K562 (cell line): ENCODE results near the gene PSMD8. TPM values are rescaled to one million over a fixed set of nuclear protein-coding genes. Genes with fewer than 3 reads are reported as not detected.

Experiments
- ATAC-seq: fragments of 200-7000 bp; cut with Tn5 transposase; 3 replicates; pipeline ENCODE4 v1.9.1; 2020; ENCODE audit warnings: moderate library complexity
- BruUV-seq: library from RNA; stranded (reverse); fragments of 400-500 nt; replicated peaks from 2 replicates; lab custom pipeline; 2021; lab: Mats Ljungman, UMichigan
- CTCF ChIA-PET: fragments of 300-600 bp; formaldehyde crosslinking; extraction: SDS; loops from one replicate; lab custom pipeline; 2021; ENCODE audit warnings: low intra/inter-chr PET ratio; lab: Yijun Ruan, JAX
- POLR2A ChIA-PET: fragments of 300-600, 350-650 bp; sonication (Branson Sonifier 250); formaldehyde crosslinking; extraction: SDS; loops from one replicate; lab custom pipeline; 2021; ENCODE audit warnings: antibody characterized with exemption, inconsistent platforms; lab: Yijun Ruan, JAX
- DNase-seq, 4 experiments: peaks; one replicate each; pipeline versions ENCODE4 v3.0.0 to v3.0.0-alpha.2; 2011 to 2018; ENCODE audit warnings: low spot score in 3 of 4, mixed read lengths in 3 of 4; ENCODE audit errors: extremely low read depth in 1 of 4
- FAIRE-seq: peaks from 2 replicates; lab custom pipeline; 2011; peaks lifted over from hg19 to GRCh38; lab: Jason Lieb, UNC
- H2AFZ ChIP-seq: 2 replicates; pipeline ENCODE4 v1.6.0; 2011; ENCODE audit warnings: low read depth, low read length, control low read depth, inconsistent platforms
- H3K27ac ChIP-seq: fragments of 200-600 bp; 3 replicates; pipeline ENCODE4 v1.8.0; 2011; ENCODE audit warnings: low read depth, mild to moderate bottlenecking, control low read depth, inconsistent platforms, low read length, moderate library complexity, mixed read lengths; ENCODE audit errors: extremely low read depth
- H3K27me3 ChIP-seq, 2 experiments: fragments of 300-600 bp in 1 of 2; 2 replicates in 1 of 2; 3 replicates in 1 of 2; pipeline versions ENCODE4 v1.6.0 to v1.8.0; 2011; ENCODE audit warnings: inconsistent platforms in 2 of 2, low read length in 2 of 2, mild to moderate bottlenecking in 1 of 2, mixed read lengths in 1 of 2, moderate library complexity in 1 of 2; ENCODE audit not compliant: control insufficient read depth in 2 of 2, insufficient read depth in 2 of 2
- H3K36me3 ChIP-seq: fragments of 300-600 bp; 3 replicates; pipeline ENCODE4 v1.8.0; 2011; ENCODE audit warnings: mild to moderate bottlenecking, low read length, inconsistent platforms; ENCODE audit not compliant: control insufficient read depth, insufficient read depth
- H3K4me1 ChIP-seq, 2 experiments: fragments of 200-600 bp in 1 of 2; replicated peaks in 1 of 2; 2 replicates in 1 of 2; 3 replicates in 1 of 2; pipeline versions ENCODE4 v1.5.1 to v1.8.0; 2011; ENCODE audit warnings: inconsistent platforms in 2 of 2, low read length in 2 of 2, mild to moderate bottlenecking in 1 of 2, mixed read lengths in 1 of 2, moderate library complexity in 1 of 2; ENCODE audit not compliant: control insufficient read depth in 2 of 2, insufficient read depth in 2 of 2
- H3K4me2 ChIP-seq: 2 replicates; pipeline ENCODE4 v1.6.1; 2011; ENCODE audit warnings: low read length, control low read depth, inconsistent platforms, mixed read lengths; ENCODE audit not compliant: insufficient read depth
- H3K4me3 ChIP-seq: fragments of 200-600 bp; sonication (generic), shearing (Covaris generic); 2 replicates; pipeline ENCODE4 v1.5.1; 2016; ENCODE audit warnings: control low read depth, inconsistent platforms
- H3K79me2 ChIP-seq: fragments of 200-600 bp; 3 replicates; pipeline ENCODE4 v1.8.0; 2011; ENCODE audit warnings: low read length, inconsistent platforms; ENCODE audit not compliant: control insufficient read depth, insufficient read depth
- H3K9ac ChIP-seq, 2 experiments: 2 replicates each; pipeline versions ENCODE4 v1.6.0 to v1.6.1; 2011; ENCODE audit warnings: low read depth in 2 of 2, low read length in 2 of 2, control low read depth in 1 of 2, inconsistent platforms in 1 of 2, mild to moderate bottlenecking in 1 of 2, mixed read lengths in 1 of 2; ENCODE audit not compliant: insufficient read depth in 1 of 2
- H3K9me1 ChIP-seq: one replicate; pipeline ENCODE4 v1.6.0; 2011; ENCODE audit warnings: inconsistent platforms, mild to moderate bottlenecking, low read length, moderate library complexity; ENCODE audit not compliant: control insufficient read depth, insufficient read depth
- H3K9me3 ChIP-seq: replicated peaks from 2 replicates; pipeline ENCODE4 v1.5.1; 2011; ENCODE audit warnings: low read depth, low read length, inconsistent platforms; ENCODE audit not compliant: control insufficient read depth, insufficient read depth
- H4K20me1 ChIP-seq: replicated peaks from 2 replicates; pipeline ENCODE4 v1.6.1; 2011; ENCODE audit warnings: low read length, inconsistent platforms, mixed read lengths; ENCODE audit not compliant: control insufficient read depth, insufficient read depth
- BRCA1 ChIP-seq, 2 experiments: fragments of 450-650 bp in 1 of 2; sonication (generic) in 1 of 2; formaldehyde crosslinking in 1 of 2; IDR thresholded peaks; 2 replicates each; pipeline versions ENCODE4 v1.5.0 to v1.6.1; 2017 to 2020; ENCODE audit warnings: mild to moderate bottlenecking in 1 of 2, missing genetic modification reagents in 1 of 2
- KDM1A ChIP-seq, 2 experiments: fragments of 450-650 bp; IDR thresholded peaks; 2 replicates each; pipeline ENCODE4 v1.6.1; 2016; ENCODE audit warnings: mild to moderate bottlenecking in 2 of 2
- KLF10 ChIP-seq: fragments of 250-450 bp; sonication (Bioruptor Pico); IDR thresholded peaks from 2 replicates; pipeline ENCODE4 v1.6.1; 2021; ENCODE audit warnings: matching md5 sums
- POLR2AphosphoS2 ChIP-seq: IDR thresholded peaks from 2 replicates; pipeline ENCODE4 v1.6.1; 2012; ENCODE audit warnings: low read length, improper control_type of control experiment
- POU5F1 ChIP-seq: fragments of 150-350 bp; IDR thresholded peaks from 2 replicates; pipeline ENCODE4 v1.6.1; 2014; ENCODE audit warnings: borderline replicate concordance, low read length, low read depth, mild to moderate bottlenecking; ENCODE audit not compliant: partially characterized antibody
- ZNF184 ChIP-seq: sonication (generic); formaldehyde crosslinking; IDR thresholded peaks from 2 replicates; pipeline ENCODE4 v1.5.0; 2020; ENCODE audit warnings: missing genetic modification reagents
- whole genome bisulfite sequencing: fragments of 100-300 bp; shearing (Covaris generic); methylation state at CpG from one replicate; pipeline ENCODE4 v1.1.6; 2016; ENCODE audit warnings: low coverage, mixed read lengths; ENCODE audit not compliant: insufficient coverage; ENCODE audit errors: missing lambda C conversion rate; 5-methylcytosine and 5-hydroxymethylcytosine counted together
- in situ Hi-C: fragments of 300-500 bp; cut with MboI; formaldehyde crosslinking; loops from 4 replicates; pipeline ENCODE4 v1.15.0; 2018; ENCODE audit warnings: inconsistent platforms, mixed read lengths
- intact Hi-C: fragments of 100-400 bp; cut with micrococcal nuclease; formaldehyde crosslinking; loops from 2 replicates; pipeline ENCODE4 v1.14.2; 2022
- polyA plus RNA-seq, 8 experiments: library from polyadenylated mRNA; depleted of rRNA in 4 of 8; stranded (reverse) in 5 of 8; unstranded in 3 of 8; fragments of >200 nt; fragmentation: Nextera tagmentation in 2 of 8; fragmentation: Illumina TruSeq in 1 of 8; extraction: Ambion mirVana in 2 of 8; extraction: Trizol in 1 of 8; gene quantifications; 2 replicates each; pipeline versions ENCODE4 v1.2.1 to v1.2.3, GENCODE V29; 2011 to 2014; ENCODE audit warnings: inconsistent platforms in 1 of 8, missing spikeins in 1 of 8
- total RNA-seq, 7 experiments: library from RNA; depleted of rRNA in 6 of 7; stranded (reverse); fragments of >200 nt in 6 of 7; fragmentation: Illumina TruSeq in 2 of 7; extraction: Trizol in 2 of 7; gene quantifications; 2 replicates each; pipeline versions ENCODE4 v1.2.1 to v1.2.3, GENCODE V29; 2011 to 2021; ENCODE audit warnings: low replicate concordance in 1 of 7

Gene PSMD8
- total and polyA plus RNA-seq, 9 of the 15 experiments (the other 6 are each of a cell fraction or from before 2014, with no cell fraction given) = 130 to 583 (median 315) TPM

- Histone ChIP-seq H3K9ac (no peak overlapping the region), H3K36me3 (no peaks in the 10 kb centered on the region), H3K4me1 (peaks cover 6 to 27% of the 10 kb centered on the region in 2 experiments; a peak in 4 of 5 replicates), H3K27me3 (no peaks in the 10 kb centered on the region), H3K9me1 (no peaks in the 10 kb centered on the region), H3K4me3 (no peak overlapping the region), H3K4me2 (no peak overlapping the region), H4K20me1 (no peaks in the 10 kb centered on the region), H3K9me3 (0 out of 2 replicates have a peak, but pooled peaks cover 2% of the 10 kb centered on the region), H2AFZ (no peak overlapping the region), H3K79me2 (peaks cover 14% of the 10 kb centered on the region; the same call in 2 of the 3 replicates), H3K27ac (no peak overlapping the region)
- ChIA-PET POLR2A (no interaction called here), CTCF (no interaction called here)
- in situ Hi-C loops = no loop called here
- FAIRE-seq = no peak
- TF ChIP-seq KLF10 (CRISPR knock-in tag) (no peak), BRCA1 (IDR thresholded peaks at IDR 0.05) (no peak), BRCA1 (CRISPR knock-in tag; IDR thresholded peaks at IDR 0.05) (no peak), POLR2AphosphoS2 (no peak), ZNF184 (CRISPR knock-in tag) (no peak)
- no peak for ATAC-seq
- intact Hi-C loops = no loop called here
- 0% methylated on average over 1 of the region's 1 CpG for WGBS
- no peak for DNase-seq
- no TSS peak for BruUV-seq
Measured at GRCh38 chr19:38399537-38399936, 25.2 kb downstream of the PSMD8 start.

DNA sequence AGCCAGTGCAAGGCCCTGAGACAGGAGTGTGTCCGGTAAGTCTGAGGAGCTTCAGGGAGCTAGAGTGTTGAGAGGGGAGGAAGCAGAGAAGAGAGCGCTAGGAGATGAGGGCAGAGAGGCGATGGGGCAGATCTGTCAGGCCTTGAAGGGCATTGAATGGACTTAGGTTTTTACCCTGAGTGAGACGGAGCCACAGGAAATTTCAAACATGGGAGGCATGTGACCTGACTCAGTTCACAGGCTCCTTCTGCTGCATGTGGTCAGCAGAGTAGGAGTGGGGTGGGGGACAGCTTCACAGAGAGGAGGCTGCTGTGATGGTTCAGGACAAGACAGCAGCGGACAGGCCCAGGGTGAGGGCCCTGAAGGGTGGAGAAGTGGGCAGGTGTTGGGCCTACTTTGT, 26.0 kb downstream of the PSMD8 start:
- Histone ChIP-seq H3K36me3 (peaks cover 8% of the 10 kb centered on the region; the same call in 1 of the 3 replicates), H3K79me2 (peaks cover 17% of the 10 kb centered on the region; the same call in 2 of the 3 replicates), H3K4me1 (peaks cover 6 to 30% of the 10 kb centered on the region in 2 experiments; a peak in 4 of 5 replicates), H3K27me3 (no peaks in the 10 kb centered on the region), H3K4me2 (no peak overlapping the region), H3K9ac (peak overlapping the region in 1 of 2 experiments; percentile 65; a peak in 1 of 4 replicates), H3K27ac (no peak overlapping the region), H3K9me3 (no peaks in the 10 kb centered on the region), H4K20me1 (no peaks in the 10 kb centered on the region), H3K4me3 (no peak overlapping the region), H3K9me1 (no peaks in the 10 kb centered on the region), H2AFZ (no peak overlapping the region)
- BruUV-seq = no TSS peak
- TF ChIP-seq POU5F1 (no peak), KDM1A (IDR thresholded peaks at IDR 0.05) (0 out of 4 replicates have a peak, but pooled peaks of 1 of the 2 experiments have one; percentile 13)
- intact Hi-C loops (loop anchor here (5.0 kb wide), 1 partner anchor 552 kb away; no protein-coding TSS in a partner anchor), in situ Hi-C loops (loop anchor here (5.0 kb wide), 1 partner anchor 232 kb away; no protein-coding TSS in a partner anchor)
- 43% methylated on average over 4 of the region's 5 CpGs for WGBS
- FAIRE-seq (no peak), DNase-seq (no peak), ATAC-seq (no peak)
- CTCF ChIA-PET = no interaction called here
- POLR2A ChIA-PET = interaction anchor here (1.0 kb wide), 1 partner anchor 11 kb away, joined by 3 read pairs; no protein-coding TSS in a partner anchor
